ENCODE results near the gene SEC24D.

SEC24D gene

DNA sequence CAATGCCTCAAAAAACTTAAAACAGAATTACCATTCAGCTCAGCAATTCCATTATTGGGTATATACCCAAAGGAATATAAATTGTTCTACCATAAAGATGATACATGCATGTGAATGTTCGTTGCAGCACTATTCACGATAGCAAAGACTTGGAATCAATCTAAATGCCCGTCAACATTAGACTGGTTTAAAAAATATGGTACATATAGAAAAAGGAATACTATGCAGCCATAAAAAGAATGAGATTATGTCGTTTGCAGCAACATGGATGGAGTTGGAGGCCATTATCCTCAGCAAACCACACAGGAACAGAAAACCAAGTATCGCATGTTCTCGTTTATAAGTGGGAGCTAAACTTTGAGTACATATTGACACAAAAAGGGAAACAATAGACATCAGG lies 41.9 kb upstream of the SEC24D start:
- in situ Hi-C loops (cut with HindIII; ENCODE audit: low pct_ligation_motif_present, low sequenced_read_pairs) = no loop called here

DNA sequence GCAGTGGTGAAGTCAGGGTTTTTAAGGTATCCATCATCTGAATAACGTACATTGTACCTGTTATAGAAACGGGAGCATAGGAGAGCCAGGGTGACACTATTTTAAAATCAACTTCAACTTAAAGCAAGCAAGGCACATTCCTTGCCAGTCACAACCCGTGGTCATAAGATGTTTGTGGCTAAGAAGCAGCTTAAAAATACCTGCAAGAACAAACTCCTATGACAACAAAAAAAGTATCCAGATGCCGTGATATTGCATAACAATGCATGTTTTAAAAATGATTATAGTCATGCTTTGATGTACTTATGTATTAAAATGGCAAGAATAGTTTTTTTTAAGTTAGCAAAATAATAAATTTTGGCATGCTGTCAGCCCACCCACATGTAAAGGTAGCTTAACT lies 36.3 kb upstream of the SEC24D start:
- Histone ChIP-seq H3K27ac (no peak overlapping the region), H3K36me3 (replicated peaks) (no peaks in the 10 kb centered on the region)
- in situ Hi-C loops (cut with HindIII; ENCODE audit: low pct_ligation_motif_present, low sequenced_read_pairs) = no loop called here

More for the DNA sequence above, 41.9 kb upstream of the SEC24D start:
- Histone ChIP-seq H3K4me3 (ENCODE audit: low read depth, low read length) (no peak overlapping the region), H3K27me3 (replicated peaks) (no peaks in the 10 kb centered on the region), H3K36me3 (replicated peaks) (no peaks in the 10 kb centered on the region), H3K27ac (no peak overlapping the region)
- no peak for DNase-seq
- TF ChIP-seq, protein P1, sequence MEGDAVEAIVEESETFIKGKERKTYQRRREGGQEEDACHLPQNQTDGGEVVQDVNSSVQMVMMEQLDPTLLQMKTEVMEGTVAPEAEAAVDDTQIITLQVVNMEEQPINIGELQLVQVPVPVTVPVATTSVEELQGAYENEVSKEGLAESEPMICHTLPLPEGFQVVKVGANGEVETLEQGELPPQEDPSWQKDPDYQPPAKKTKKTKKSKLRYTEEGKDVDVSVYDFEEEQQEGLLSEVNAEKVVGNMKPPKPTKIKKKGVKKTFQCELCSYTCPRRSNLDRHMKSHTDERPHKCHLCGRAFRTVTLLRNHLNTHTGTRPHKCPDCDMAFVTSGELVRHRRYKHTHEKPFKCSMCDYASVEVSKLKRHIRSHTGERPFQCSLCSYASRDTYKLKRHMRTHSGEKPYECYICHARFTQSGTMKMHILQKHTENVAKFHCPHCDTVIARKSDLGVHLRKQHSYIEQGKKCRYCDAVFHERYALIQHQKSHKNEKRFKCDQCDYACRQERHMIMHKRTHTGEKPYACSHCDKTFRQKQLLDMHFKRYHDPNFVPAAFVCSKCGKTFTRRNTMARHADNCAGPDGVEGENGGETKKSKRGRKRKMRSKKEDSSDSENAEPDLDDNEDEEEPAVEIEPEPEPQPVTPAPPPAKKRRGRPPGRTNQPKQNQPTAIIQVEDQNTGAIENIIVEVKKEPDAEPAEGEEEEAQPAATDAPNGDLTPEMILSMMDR (IDR thresholded peaks at IDR 0.05; ENCODE audit: low read depth, low read length, missing control alignments) = no peak

DNA sequence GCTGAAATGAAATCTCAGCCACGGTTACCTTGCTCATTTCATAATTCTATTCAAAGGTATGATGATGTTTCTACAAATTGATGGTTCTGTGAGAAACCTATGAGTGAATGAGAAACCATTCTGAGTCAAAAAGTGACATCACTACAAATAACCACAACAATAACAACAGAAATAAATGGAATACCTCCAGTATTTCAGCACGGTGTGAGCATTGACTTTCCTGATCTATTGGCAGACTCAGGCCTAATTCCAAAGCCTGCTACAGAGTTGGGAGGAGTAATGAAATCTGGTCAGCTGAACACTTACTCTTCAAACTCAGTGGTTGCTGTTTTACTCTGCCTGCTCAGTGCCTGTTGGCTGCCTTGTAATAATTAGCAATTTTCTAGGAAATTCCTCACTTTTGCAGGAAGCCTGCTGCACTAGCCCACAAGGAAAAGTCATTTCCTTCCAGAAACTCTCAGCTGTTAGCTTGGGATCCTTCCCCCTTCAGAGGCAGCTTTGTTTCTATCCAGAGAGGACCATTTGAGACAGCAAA lies 33.9 kb upstream of the SEC24D start:
- no peak overlapping the region for H3K4me3 ChIP-seq (ENCODE audit: low read depth, low read length)
- peak; percentile 21 for DNase-seq
- in situ Hi-C loops (cut with HindIII; ENCODE audit: low pct_ligation_motif_present, low sequenced_read_pairs) = no loop called here

More for the DNA sequence above, 36.3 kb upstream of the SEC24D start:
- Histone ChIP-seq H3K4me3 (ENCODE audit: low read depth, low read length) (no peak overlapping the region), H3K27me3 (replicated peaks) (no peaks in the 10 kb centered on the region)
- DNase-seq = no peak
- TF ChIP-seq, protein P1 (IDR thresholded peaks at IDR 0.05; ENCODE audit: low read depth, low read length, missing control alignments) = no peak

DNA sequence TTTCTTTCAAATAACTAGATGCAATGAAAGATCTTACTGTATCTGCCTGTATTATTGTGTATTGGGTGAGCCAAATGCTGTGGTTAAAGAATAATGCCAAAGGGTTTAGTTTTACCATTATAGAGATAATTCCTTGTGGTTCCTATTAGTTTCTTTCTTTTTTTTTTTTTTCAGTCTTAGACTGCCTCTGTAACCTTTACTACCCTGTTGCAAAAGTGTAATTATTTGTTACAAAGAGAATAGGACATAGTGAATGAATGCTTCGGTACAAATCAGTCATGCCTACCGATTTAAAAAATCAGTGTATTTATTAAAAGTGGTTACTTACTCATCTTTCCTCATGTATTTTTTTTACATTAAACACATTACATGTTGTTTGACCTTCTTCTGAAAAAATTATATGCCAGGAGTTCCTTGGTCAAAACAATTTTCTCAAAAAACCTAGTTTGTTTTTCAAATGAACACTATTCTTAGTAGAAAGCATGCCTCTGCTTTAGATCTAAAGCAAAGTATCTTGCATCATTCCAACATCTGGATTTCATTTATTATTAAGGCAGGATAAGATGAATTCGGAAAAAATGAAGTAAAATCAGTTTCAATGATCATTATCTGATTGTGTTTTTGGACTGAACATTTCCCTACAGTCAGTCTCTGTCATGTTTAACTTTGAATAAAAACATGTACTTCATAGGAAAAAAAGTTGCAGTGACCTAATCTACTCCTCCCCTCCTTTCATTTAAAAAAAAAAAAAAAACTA lies 31.6 kb upstream of the SEC24D start:
- H3K27ac ChIP-seq = no peak overlapping the region
- TF ChIP-seq, protein P1 (IDR thresholded peaks at IDR 0.05; ENCODE audit: low read depth, low read length, missing control alignments) = no peak
- in situ Hi-C loops (cut with HindIII; ENCODE audit: low pct_ligation_motif_present, low sequenced_read_pairs) = no loop called here
- no peaks in the 10 kb centered on the region for H3K27me3 ChIP-seq (replicated peaks)
- H3K36me3 ChIP-seq (replicated peaks) = no peaks in the 10 kb centered on the region
- no peak overlapping the region for H3K4me3 ChIP-seq (ENCODE audit: low read depth, low read length)
- no peak for DNase-seq

More for the DNA sequence above, 33.9 kb upstream of the SEC24D start:
- TF ChIP-seq, protein P1 (IDR thresholded peaks at IDR 0.05; ENCODE audit: low read depth, low read length, missing control alignments) = no peak
- Histone ChIP-seq H3K36me3 (replicated peaks) (no peaks in the 10 kb centered on the region), H3K27me3 (replicated peaks) (no peaks in the 10 kb centered on the region), H3K27ac (no peak overlapping the region)

DNA sequence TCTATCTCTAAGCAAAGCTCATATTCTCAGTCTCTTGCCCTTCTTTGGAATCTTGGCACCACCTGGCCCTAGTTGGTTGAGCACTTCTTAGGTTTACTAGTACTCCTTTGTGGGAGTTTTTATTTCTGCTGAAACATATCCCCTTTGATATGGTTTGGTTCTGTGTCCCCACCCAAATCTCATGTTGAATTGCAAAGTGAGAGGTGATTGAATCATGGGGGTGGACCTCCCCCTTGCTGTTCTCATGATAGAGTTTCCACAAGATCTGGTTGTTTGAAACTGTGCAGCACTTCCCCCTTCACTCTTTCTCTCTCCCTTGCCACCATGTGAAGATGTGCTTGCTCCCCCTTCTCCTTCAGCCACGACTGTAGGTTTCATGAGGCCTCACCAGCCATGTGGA lies 30.5 kb upstream of the SEC24D start:
- DNase-seq = no peak
- Histone ChIP-seq H3K36me3 (replicated peaks) (no peaks in the 10 kb centered on the region), H3K27me3 (replicated peaks) (no peaks in the 10 kb centered on the region), H3K4me3 (ENCODE audit: low read depth, low read length) (no peak overlapping the region), H3K27ac (no peak overlapping the region)
- TF ChIP-seq, protein P1 (IDR thresholded peaks at IDR 0.05; ENCODE audit: low read depth, low read length, missing control alignments) = no peak
- in situ Hi-C loops (cut with HindIII; ENCODE audit: low pct_ligation_motif_present, low sequenced_read_pairs) = no loop called here

All from brain microvascular endothelial cell (primary cell).